ENCODE data around the gene ATF6B.

DNA sequence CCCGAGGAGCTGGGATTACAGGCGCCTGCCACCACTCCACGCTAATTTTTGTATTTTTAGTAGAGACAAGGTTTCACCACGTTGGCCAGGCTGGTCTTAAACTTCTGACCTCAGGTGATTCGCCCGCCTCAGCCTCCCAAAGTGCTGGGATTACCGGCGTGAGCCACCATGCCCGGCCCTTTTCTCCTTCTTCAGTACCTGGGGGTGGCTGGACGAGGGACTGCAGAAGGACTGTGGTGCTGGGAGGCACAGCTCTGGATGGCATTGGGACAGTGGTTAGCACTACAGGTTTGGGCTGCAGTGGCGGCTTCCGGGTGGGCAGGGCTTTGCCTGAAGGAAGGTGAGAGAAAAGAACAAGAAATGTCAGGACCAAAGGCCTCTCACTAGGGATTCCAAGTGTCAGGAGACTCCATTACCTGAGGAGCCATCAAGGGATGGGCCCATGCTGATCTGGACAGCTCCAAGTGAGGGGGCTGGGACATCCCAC, 7.4 kb downstream of the ATF6B start:
- TF ChIP-seq EP300 (IDR thresholded peaks at IDR 0.05): no peak
- TF ChIP-seq, protein P1, sequence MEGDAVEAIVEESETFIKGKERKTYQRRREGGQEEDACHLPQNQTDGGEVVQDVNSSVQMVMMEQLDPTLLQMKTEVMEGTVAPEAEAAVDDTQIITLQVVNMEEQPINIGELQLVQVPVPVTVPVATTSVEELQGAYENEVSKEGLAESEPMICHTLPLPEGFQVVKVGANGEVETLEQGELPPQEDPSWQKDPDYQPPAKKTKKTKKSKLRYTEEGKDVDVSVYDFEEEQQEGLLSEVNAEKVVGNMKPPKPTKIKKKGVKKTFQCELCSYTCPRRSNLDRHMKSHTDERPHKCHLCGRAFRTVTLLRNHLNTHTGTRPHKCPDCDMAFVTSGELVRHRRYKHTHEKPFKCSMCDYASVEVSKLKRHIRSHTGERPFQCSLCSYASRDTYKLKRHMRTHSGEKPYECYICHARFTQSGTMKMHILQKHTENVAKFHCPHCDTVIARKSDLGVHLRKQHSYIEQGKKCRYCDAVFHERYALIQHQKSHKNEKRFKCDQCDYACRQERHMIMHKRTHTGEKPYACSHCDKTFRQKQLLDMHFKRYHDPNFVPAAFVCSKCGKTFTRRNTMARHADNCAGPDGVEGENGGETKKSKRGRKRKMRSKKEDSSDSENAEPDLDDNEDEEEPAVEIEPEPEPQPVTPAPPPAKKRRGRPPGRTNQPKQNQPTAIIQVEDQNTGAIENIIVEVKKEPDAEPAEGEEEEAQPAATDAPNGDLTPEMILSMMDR (IDR thresholded peaks at IDR 0.05): no peak
- TF ChIP-seq POLR2AphosphoS5 (IDR thresholded peaks at IDR 0.05): no peak

All from stomach (tissue), 4 donors.